HG02610 (cell line): Measurements from ENCODE around the gene TOR4A.
"Not testable (repeated sequence)": the region's sequence is repeated elsewhere in the genome, so short reads cannot be mapped to it uniquely, and the experiment has no call there.

ENCODE experiments used
- ATAC-seq: cut with Tn5 transposase; IDR thresholded peaks from one replicate; pipeline ENCODE4 v1.9.1; 2021; ENCODE audit warnings: mild to moderate bottlenecking, moderate library complexity; ENCODE audit not compliant: unreplicated experiment

Gene TOR4A

DNA sequence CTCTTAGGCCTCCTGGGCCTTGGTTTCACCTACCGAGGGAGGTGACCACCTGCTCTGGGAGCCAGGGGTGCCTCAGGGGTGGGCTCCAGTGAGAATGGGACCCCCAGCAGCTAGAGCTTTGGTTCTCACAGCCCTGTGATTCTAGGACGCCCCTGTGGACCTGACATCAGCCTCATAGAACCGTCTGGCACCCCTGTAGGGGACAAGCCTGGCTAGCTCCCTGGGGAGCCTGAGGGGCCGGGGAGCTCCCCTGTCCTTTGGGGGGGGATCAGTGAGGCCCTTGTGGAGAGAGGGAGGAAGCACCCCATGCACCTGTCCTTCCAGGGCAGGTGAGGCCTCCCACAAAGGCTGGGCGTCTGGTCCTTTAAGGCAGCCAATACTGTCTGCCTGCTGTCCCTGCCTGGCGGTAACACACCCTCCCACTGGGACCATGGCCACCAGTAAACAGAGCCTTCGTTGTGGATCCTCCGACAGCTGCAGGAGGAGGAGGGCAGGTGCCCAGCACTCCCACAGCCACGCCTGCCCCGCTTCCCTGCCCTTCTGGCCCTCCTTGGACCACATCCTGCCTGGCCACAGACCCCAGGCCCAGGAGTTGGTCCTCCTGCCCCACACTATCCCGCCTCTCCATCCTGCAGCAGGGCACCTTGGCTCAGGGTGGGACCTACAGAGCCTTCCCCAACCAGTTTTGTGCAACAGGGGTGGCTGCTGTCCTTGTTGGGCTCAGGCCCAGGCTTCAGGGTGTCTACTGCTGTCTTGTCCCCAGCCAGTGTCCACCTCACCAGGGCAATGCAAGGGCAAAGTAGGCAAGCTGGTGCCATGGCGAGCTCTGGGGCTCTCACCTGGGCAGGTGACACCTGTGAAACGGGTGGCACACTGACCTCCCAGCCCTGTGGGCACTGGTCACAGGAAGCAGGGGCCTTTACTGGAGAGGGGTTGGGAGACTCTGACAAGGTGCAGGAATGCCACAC lies 39.5 kb upstream of the TOR4A start:
- ATAC-seq = no peak

DNA sequence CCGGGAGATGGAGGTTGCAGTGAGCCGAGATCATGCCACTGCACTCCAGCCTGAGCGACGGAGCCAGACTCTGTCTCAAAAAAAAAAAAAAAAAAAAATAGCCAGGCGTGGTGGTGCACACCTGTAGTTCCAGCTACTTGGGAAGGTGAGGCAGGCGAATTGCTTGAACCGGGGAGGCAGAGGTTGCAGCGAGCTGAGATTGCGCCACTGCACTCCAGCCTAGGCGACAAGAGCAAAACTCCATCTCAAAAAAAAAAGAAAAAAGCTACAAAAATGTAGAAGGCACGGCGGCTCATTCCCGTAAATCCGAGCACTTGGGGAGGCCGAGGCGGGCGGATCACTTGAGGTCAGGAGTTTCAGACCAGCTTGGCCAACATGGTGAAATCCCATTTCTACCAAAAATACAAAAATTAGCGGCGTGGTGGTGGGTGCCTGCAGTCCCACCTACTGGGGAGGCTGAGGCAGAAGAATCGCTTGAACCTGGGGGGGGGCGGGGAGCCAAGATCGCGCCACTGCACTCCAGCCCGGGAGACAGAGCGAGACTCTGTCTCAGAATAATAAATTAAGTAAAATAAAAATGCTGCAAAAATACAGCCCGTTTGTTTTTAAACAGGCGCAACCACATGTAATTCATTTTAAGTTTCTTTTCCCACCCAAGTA lies 37.9 kb upstream of the TOR4A start:
- ATAC-seq = not testable (repeated sequence)

DNA sequence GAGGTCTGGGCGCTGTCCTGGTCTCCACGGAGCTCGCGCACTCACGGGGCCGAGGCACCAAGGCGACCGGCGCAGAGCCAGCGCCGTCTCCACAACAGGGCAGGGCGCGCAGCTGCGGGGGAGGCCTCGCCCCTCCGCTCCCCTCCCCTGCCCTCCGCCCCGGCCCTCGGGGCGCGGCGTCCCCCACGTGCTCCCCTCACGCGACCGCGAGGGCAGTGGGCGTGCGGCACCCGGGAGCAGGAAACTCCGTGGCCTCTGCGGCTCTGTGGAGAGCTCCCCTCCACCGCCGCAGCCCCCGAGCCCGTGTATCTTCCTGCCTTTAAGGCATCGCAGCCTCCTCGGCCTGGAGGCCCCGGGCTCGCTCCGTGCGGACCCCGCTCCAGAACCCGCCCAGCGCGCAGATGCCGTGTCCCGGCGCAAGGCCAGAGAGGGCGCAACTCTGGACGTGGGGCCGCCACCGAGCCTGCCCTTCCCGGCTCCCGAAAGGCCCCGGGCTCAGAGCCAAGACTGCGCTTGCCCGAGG lies 37.1 kb upstream of the TOR4A start:
- ATAC-seq = peak; percentile 21

DNA sequence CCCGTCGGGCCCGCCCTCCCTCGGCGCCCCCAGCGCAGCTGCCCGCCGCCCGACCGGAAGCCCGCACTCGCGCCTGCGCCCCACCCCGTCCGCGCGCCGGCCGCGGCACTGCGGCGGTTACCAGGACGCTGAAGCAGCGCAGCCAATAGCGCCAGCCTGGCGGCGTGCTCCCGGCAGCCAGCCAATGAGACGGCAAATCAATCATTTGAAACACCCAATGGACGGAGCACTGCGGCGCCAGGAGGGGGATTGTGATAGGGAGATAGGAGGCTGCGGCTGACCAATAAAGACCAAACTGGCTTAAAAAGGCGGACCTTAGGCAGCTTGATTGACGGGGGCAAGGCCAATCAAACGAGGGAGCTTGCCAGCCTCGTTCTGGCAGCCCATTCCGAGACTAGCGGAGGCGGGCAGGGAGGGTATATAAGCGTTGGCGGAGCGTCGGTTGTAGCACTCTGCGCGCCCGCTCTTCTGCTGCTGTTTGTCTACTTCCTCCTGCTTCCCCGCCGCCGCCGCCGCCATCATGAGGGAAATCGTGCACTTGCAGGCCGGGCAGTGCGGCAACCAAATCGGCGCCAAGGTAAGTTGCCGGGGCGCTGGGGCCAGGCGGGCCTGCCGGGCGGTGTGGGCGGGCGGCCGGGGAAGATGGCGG lies 36.6 kb upstream of the TOR4A start, which contains the start of gene TUBB4B:
TSS of gene TUBB4B (plus strand) at position 447 of the 649 bp plus-strand sequence. CDS start at position 521, 74 bp downstream.
- ATAC-seq = peak; percentile 77

DNA sequence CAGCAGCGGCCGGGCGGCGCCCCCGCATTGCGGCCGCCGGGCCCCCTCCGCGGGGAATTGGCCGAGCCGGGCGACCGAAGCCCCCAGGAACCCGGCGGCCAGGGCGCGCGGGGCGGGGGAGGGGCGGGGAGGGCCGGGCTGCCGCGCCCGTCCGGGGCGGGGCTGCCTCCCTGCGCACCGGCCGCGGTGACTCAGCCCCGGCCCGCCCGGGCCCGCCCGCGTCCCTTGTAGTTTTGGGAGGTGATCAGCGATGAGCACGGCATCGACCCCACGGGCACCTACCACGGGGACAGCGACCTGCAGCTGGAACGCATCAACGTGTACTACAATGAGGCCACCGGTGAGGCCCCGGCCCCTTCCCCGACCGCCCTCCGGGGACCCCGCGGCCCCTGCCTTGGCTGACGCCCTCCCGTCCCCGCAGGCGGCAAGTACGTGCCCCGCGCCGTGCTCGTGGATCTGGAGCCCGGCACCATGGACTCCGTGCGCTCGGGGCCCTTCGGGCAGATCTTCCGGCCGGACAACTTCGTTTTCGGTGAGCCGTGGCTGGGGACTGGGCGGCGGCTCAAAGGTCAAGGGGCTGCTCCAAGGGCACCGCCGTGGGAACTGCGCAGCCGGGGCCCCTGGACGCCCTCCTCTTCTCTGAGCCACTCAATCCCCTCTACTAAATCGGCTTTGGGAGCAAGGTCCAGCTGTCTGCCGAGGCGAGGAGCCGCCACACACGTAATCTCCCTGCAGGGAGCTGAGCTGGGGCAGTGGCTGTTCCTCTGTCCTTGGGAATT lies 35.8 kb upstream of the TOR4A start:
- peak; percentile 4 for ATAC-seq

DNA sequence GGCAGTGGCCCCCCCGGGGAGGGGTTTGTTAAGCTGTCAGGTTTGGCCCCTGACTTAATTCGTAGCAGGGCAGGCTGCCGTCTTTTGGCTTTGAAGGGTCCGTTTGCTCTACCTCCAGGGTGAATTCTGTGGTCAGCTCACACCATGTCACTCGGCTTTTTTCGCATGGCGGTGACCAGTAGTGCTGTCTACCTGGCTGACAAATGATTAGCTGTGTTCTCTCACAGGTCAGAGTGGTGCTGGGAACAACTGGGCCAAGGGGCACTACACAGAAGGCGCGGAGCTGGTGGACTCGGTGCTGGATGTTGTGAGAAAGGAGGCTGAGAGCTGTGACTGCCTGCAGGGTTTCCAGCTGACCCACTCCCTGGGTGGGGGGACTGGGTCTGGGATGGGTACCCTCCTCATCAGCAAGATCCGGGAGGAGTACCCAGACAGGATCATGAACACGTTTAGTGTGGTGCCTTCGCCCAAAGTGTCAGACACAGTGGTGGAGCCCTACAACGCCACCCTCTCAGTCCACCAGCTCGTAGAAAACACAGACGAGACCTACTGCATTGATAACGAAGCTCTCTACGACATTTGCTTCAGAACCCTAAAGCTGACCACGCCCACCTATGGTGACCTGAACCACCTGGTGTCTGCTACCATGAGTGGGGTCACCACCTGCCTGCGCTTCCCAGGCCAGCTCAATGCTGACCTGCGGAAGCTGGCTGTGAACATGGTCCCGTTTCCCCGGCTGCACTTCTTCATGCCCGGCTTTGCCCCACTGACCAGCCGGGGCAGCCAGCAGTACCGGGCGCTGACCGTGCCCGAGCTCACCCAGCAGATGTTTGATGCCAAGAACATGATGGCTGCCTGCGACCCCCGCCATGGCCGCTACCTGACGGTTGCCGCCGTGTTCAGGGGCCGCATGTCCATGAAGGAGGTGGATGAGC lies 35.0 kb upstream of the TOR4A start:
- no peak for ATAC-seq

DNA sequence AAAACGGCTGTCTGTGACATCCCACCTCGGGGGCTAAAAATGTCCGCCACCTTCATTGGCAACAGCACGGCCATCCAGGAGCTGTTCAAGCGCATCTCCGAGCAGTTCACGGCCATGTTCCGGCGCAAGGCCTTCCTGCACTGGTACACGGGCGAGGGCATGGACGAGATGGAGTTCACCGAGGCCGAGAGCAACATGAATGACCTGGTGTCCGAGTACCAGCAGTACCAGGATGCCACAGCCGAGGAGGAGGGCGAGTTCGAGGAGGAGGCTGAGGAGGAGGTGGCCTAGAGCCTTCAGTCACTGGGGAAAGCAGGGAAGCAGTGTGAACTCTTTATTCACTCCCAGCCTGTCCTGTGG lies 34.3 kb upstream of the TOR4A start:
- ATAC-seq = not testable (repeated sequence)

DNA sequence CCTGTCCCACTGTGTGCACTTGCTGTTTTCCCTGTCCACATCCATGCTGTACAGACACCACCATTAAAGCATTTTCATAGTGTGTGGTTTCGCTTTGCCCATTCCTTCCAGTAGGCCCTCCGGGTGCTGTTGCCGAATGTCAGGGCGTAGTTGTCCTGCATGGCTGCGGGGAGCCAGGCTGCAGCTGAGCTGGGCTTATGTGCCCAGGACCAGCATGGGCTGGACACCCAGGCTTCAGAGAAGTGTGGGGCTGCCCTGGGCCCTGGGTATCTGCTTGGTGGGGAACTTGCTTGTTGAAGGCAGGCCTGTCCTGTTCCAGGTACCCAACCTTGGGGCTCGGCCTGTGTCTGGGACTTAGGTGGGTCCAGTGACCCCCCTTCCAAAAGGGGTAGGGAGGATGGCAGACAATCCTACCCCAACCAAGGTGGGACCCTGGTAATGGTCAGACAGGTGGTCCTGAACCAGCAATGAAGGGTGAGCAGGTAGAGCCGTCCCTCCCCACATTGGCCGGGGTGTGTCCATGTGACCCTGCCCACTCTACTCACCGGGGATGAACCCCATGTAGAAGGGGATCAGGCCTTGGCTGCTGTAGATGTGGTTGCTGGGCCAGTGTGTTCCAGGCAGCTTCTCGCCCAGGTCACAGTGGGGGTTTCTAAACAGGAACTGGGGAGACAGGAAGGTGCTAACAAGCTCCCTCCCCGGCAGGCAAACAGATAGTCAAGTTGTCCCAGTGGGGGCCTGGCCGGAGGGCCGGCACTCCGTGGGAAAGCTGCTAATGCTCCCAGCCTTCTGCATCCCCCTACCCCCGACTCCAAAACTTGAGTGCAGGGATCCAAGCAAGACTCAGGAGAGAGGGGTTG lies 33.7 kb upstream of the TOR4A start:
- ATAC-seq = no peak

DNA sequence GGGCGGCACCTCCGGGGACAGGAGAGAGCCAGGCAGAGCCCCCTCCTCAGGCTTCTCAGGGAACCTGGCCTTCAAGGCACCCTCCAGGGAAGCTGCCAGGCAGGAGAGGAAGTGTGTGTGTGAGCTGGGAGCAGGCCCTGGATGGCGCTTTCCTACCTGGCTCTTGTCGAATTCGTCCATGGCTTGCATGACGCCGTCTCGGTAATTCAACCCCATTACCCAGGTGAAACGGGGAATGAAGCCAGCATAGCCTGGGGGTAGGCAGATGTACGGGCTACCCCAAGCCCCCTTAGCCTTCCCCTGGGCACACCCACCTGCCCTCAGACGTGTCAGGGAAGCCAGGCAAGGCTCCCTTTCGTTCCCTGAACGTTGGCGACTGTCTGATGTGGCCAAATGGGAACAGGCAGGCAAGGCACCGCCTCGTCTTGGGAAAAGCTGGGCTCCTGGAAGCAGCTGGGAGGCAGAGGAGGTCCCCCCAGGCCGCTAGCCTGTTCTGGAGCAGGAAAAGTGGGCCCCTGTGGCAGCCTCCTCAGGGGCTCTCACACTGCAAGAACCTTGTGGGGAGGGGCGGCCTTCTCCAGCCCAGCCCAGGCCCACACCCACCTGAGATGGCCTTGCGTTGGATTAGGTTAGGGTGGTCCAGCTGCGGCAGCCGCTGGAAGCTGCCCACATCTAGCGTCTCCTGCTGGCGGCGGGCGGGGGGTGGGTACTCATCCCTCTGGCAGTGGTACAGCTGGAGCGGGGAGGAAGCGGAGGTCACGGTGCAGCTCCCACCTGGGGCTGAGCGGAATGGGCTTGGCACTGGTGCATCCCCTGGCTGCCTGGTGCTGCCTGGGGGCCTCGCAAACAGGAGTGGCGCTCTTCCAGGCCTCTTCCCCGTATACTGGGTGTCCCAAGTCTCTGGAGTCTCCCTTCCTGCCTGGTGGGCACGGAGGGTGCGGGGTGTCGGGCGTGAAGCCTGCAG lies 32.8 kb upstream of the TOR4A start:
- no peak for ATAC-seq

DNA sequence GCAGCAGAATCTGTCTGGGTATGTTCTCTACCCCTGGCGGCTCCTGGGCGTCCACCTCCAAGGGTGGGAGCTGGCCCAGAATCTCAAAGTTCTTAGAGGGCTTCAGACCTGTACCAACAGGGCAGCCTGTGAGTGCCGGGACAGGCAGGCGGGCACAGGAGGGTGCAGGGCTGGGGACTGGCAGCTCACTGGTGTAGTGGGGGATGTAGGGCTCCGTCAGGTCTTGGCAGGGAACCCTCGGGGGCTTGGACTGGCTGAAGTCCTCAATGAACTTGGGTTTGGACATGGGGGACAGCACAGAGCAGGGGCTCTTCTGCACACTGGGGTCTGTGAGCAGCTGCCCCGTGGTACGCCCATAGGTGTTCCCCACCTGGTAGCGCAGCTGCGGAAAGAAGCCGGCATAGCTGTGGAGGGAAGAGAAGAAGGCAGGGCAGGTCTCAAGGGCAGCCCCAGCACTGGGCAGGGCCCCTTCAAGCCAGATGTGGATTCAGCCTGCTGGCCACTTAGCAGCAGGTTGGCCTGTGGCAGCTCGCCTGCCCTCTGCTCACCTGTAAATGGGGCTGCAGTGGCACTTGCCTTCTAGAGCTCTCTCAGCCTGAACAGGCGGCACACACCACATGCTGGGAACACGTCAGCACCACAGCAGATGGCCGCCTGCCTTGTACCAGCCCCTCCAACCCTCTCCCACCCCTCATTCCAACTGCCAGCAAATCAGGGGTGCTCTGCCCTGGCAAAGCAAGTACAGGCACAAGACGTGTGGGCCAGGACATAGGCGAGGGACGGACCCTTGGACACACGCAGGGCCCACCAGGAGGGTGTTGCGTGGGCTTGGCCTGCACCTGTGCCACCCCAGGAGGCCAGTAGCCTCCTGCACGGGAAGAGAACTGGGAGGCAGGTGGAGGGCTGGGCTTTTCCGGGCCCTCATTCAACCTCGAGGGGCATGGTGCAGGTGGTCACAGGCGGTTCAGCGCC lies 31.8 kb upstream of the TOR4A start:
- no peak for ATAC-seq

DNA sequence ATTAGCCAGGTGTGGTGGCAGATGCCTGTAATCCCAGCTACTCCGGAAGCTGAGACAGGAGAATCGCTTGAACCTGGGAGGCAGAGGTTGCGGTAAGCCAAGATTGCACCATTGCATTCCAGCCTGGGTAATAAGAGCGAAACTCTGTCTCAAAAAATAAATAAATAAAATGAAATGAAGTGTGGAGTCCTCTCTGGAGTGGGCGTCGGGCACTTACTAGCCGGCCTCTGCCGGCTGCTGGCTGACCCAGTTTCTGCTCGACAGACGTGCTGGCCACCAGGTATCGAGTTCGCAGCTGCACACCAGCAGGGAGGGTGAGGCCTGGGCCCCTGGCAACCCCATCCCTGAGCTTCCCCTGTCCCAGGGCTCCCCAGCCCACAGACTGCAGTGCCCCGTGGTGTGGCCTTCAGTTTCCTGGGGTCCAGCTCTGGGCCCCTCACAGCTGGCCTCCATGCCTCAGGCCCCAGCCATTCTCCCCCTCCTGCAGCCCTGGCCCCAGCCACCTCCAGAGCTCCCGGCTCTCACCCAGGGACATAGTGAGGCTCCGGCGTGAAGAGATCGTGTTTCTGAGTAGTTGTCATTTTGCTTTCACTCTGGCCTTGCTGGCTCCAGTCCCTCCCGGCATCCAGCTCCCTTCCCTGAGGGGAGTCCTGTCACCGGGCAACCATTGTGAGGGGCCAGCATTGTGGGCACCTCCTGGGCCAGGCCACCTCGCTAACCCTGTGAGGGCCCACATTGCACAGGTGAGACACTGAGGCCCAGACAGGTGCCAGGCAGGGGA lies 30.2 kb upstream of the TOR4A start:
- ATAC-seq = no peak

DNA sequence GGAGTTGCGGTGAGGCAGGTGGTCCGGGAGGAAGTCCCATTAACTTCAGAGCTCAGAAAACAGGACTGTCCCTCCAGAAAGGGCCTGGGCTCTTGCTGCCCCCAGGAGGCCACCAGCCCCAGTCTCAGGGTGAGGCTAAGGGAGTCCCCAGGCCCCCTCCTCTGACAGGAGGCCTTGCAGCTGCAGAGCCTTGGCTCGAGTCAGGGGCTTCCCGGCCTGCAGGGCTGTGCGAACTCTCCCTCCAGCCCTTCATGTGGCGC lies 29.7 kb upstream of the TOR4A start:
- no peak for ATAC-seq

DNA sequence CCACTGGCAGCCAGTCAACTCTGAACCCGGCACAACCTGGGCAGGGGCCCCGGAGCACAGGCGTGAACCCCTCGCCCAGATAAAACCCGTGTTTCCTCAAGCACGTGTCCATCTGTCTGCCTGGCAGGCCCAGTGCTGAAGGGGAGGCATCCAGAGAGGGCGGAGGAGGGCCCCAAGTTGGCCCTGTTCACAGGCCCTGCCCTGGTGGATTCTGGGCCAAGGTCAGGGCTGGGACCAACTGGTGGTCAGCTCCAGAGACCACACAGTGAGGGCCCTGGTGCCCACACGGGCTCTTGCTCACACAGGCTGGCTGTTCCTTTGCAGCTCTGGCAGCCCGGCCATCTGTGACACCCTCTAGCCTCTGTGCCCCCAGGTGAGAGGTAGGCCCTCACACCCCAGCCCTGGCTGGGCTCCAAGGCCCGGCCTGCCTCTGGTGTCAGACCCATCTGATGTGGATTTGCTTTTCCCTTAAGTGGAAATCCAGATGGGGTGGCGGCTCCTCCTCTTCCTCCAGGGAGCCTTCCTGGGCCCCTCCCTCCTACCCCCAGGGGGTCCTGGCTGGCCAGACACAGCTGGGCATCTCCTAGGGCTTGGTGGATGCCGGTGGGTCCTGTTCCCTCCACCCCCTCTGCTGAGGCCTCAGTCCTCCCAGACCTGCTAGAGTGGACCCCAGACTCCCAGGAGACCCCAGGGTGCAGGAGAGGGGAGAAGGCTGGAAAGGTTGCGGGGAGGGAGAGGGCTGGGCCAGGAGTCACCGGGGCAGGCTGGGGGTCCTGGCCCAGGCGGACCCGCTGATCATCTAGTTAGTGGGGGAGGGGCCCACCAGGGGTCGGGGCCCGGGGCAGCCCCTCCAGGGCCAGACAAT lies 27.0 kb upstream of the TOR4A start:
- ATAC-seq = no peak

DNA sequence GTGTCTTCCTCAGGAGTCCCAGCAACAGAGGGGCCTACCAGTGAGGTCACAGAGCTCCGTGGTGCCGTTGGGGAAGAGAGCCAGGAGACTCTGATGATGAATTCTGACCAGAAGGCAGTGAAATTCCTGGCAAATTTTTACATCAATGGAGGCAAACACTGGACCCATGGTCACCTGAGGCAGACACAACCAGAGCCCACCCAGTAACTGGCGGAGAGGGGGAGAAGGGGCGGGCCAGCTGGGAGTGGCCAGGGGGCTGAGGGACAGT lies 26.4 kb upstream of the TOR4A start, which contains the start of gene STPG3:
TSS of gene STPG3 (plus strand) at position 93 of the 268 bp plus-strand sequence. CDS start at position 94, 1 bp downstream.
- ATAC-seq = no peak
